ENCODE data around the gene CFAP70.
"Not testable (repeated sequence)": the region's sequence is repeated elsewhere in the genome, so short reads cannot be mapped to it uniquely, and the experiment has no call there.

Gene CFAP70

GRCh38 chr10:73339436-73339835 lies 19.2 kb downstream of the CFAP70 start:
- DNase-seq (ENCODE audit: low read depth): no peak

- DNase-seq (ENCODE audit: low read depth): no peak
These were observed 19.8 kb downstream of the CFAP70 start for GRCh38 chr10:73338801-73339368.

- no peak for DNase-seq (ENCODE audit: low read depth)
These were observed 25.5 kb downstream of the CFAP70 start for GRCh38 chr10:73333202-73333601.

- no peak for DNase-seq (ENCODE audit: low read depth)
These were observed 26.3 kb downstream of the CFAP70 start for GRCh38 chr10:73332379-73332778.

GRCh38 chr10:73328523-73328922 lies 30.1 kb downstream of the CFAP70 start:
- DNase-seq (ENCODE audit: low read depth): not testable (repeated sequence)

- DNase-seq (ENCODE audit: low read depth): not testable (repeated sequence)
These were observed 33.4 kb downstream of the CFAP70 start for GRCh38 chr10:73325290-73325689.

- not testable (repeated sequence) for DNase-seq (ENCODE audit: low read depth)
These were observed 35.1 kb downstream of the CFAP70 start for GRCh38 chr10:73323582-73323981.

GRCh38 chr10:73310475-73310874 lies 48.2 kb downstream of the CFAP70 start:
- no peak for DNase-seq (ENCODE audit: low read depth)

- no peak for DNase-seq (ENCODE audit: low read depth)
These were observed 51.4 kb downstream of the CFAP70 start for GRCh38 chr10:73307203-73307800.

GRCh38 chr10:73306171-73306708 lies 52.4 kb downstream of the CFAP70 start:
- DNase-seq (ENCODE audit: low read depth): no peak

- DNase-seq (ENCODE audit: low read depth): no peak
These were observed 61.7 kb downstream of the CFAP70 start for GRCh38 chr10:73296946-73297345.

- DNase-seq (ENCODE audit: low read depth): no peak
These were observed 65.2 kb downstream of the CFAP70 start for GRCh38 chr10:73293461-73293860.

GRCh38 chr10:73289958-73290357 lies 68.7 kb downstream of the CFAP70 start:
- DNase-seq (ENCODE audit: low read depth): no peak

GRCh38 chr10:73287441-73287840 lies 71.2 kb downstream of the CFAP70 start:
- no peak for DNase-seq (ENCODE audit: low read depth)

- DNase-seq (ENCODE audit: low read depth): no peak
These were observed 77.6 kb downstream of the CFAP70 start for GRCh38 chr10:73281097-73281496.

GRCh38 chr10:73264423-73264822 lies 94.2 kb downstream of the CFAP70 start:
- DNase-seq (ENCODE audit: low read depth): no peak

GRCh38 chr10:73263693-73264347 lies 94.8 kb downstream of the CFAP70 start:
- DNase-seq (ENCODE audit: low read depth): peak; percentile 54

- no peak for DNase-seq (ENCODE audit: low read depth)
These were observed 95.6 kb downstream of the CFAP70 start for GRCh38 chr10:73262880-73263555.

GRCh38 chr10:73262105-73262730 lies 96.4 kb downstream of the CFAP70 start:
- DNase-seq (ENCODE audit: low read depth): peak; percentile 77

GRCh38 chr10:73261362-73261995 lies 97.2 kb downstream of the CFAP70 start:
- DNase-seq (ENCODE audit: low read depth): no peak

GRCh38 chr10:73258612-73259011 lies 100.1 kb downstream of the CFAP70 start:
- DNase-seq (ENCODE audit: low read depth): not testable (repeated sequence)

GRCh38 chr10:73253225-73253555 lies 105.5 kb downstream of the CFAP70 start:
- no peak for DNase-seq (ENCODE audit: low read depth)

Measured in iris pigment epithelial cell (primary cell).